ENCODE data around the gene BTBD6. TPM values are rescaled to one million over a fixed set of nuclear protein-coding genes. Genes with fewer than 3 reads are reported as not detected.

BTBD6 gene
- total RNA-seq, 2 donors from 2014 or later = 15.9 to 22.8 TPM

DNA sequence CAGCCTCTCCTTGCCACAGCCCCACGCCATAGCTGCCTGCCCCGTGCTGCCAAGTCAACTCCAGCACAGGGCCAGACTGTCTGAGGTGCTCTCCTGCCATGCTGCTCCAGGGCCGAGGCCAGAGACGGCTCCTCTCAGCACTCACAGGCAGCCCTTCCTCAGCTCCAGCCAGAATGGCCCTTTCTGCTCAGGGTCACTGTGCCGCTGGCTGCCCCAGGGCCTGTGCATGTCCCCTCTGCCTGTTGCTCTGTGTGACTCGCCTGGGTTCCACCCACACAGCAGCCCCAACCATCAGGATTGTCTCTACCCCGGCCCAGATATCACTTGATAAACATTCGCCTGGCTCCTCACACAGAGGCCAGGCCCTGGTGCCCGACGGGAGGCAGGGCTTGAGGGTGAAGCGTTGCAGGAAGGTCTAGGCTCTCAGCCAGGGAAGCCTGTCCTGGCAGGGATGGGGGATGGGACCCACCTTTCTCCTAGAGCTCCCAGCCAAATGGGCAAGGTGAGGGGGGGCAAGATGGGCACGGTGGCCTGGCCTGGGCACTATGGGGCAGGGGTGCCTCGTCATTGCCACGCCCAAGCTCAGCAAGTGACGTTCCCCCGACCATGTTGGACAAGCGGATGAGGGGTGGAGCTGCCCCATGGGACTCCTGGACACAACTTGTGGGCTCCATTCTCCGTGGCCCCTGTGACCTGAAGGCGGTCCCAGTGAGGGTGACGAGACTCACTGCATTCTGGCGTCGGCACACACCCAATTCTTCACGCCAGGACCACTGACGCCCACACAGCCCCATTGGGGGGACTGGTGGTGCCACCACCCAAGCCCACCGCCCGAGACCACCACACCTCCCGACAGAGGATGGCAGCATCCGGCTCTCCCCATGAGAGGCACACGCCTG is 27.4 kb upstream of the BTBD6 start:
- DNase-seq (ENCODE audit: low spot score in 2 of 2) (no peak), ATAC-seq (no peak)
- H3K9me3 Mint-ChIP-seq = no peaks in the 10 kb centered on the region
- H3K36me3 Mint-ChIP-seq = peaks cover 0 to under 1% of the 10 kb centered on the region in 2 donors
- H3K27ac Mint-ChIP-seq = peak overlapping the region in 1 of 2 donors; percentile 56

DNA sequence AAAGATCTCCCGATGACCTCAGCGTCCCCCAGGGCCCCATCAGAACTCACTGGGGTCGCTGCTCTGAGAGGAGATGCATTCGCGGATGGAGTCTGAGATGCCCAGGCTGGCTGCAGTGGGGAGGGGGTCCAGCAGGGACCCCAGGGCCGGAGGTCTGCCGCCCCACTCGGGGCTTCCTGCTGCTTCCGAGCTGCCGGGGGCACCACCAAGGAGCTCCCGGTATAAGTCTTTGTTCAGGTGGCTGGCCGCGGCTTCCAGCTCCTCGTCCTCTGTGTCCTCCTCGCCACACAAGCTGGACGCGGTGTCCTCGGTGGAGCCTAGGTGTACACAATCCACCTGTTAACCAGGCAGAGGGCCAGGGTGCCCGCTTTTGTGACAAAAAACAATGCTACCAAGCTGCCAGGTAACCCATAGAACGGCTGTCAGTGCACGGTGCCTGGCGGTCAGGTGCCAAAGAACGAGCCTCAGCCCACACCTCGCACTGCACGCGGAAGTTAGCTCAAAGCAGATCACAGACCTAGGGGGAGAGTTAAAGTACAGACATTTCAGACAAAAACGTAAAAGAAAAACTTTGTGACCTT is 26.6 kb upstream of the BTBD6 start:
- Mint-ChIP-seq H3K9me3 (no peaks in the 10 kb centered on the region), H3K36me3 (no peaks in the 10 kb centered on the region), H3K27ac (no peak overlapping the region)
- no peak for ATAC-seq
- DNase-seq (ENCODE audit: low spot score in 2 of 2) = no peak

DNA sequence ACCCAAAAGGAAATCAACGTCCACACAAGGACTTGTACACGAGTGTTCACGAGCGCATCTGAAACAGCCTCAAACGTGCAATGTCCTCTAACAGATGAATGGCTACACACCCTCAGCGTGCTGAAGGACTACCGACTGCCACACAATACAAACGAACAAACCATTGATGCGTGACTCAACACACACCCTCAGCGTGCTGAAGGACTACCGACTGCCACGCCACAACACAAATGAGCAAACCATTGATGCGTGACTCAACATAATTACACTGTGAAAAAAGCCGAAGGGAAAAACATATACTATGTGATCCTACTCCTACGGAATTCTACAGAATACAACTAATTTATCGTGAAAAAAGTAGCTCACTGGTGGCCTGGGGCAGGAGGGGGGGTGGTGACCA is 25.1 kb upstream of the BTBD6 start:
- no peak overlapping the region for H3K27ac Mint-ChIP-seq
- no peaks in the 10 kb centered on the region for H3K9me3 Mint-ChIP-seq
- no peak for ATAC-seq
- no peak for DNase-seq (ENCODE audit: low spot score in 2 of 2)
- no peaks in the 10 kb centered on the region for H3K36me3 Mint-ChIP-seq

DNA sequence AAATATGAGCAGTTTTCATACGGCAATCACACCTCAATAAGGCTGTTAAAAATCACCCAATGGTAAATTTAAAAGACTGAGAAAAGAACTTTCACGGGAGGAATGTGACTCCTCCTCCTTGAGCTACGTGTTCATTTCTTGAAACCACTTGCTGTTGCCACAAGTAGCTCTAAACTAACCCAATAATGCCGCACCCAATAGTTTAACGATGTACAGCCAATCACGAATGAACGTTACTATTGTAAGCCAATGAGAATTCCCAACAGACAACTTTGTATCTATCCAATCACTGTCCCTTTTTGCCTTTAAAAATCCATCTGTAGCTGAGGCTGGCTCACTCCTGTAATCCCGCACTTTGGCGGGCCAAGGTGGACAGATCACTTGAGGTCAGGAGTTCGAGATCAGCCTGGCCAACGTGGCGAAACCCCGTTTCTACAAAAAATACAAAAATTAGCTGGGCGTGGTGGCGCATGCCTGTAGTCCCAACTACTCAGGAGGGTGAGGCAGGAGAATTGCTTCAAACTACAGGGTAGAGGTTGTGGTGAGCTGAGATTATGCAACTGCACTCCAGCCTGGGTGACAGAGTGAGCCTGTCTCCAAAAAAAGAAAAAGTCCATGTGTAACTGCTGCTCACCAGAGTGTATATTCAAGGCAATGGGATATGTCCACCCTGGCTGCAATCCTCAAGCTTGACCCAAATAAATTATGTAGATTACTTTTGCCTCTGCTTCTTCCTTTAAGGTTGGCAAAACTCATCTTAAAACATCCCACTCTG is 24.4 kb upstream of the BTBD6 start:
- ATAC-seq (no peak), DNase-seq (ENCODE audit: low spot score in 2 of 2) (no peak)
- no peaks in the 10 kb centered on the region for H3K9me3 Mint-ChIP-seq
- H3K36me3 Mint-ChIP-seq = no peaks in the 10 kb centered on the region
- no peak overlapping the region for H3K27ac Mint-ChIP-seq

DNA sequence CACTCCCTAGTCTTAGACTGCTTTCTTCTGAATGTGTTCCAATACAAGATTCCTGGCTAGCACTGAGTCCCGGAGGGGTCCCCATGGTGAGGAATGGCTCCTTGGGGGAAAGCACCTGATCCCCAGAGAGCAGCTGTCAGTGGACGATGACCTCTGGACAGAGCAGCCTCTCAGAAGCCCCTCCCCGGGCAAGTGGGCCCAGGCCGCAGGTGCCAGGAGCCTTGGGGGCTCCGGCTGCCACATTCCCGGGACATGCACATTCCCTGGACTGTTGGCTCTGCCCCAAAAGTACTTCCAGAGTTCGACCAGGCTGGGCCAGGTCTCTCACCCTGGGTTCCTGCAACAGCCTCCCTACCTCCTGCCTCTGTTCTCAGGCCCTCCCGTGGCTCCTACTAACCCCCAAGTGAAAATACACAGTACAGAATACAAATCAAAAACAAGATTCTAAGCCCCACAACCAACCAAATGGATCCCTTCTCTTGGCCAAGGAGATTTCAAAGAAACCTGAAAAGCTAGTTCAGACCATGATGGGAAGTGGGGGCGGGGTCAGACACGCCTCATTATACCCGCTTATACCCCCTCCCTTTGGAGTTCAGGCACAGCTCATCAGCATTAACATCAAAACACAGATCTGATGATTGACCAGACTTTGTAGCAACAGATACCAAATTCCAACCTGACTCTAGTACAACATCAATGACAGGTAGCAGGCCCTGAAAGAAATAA is 23.3 kb upstream of the BTBD6 start:
- H3K36me3 Mint-ChIP-seq = no peaks in the 10 kb centered on the region
- ATAC-seq (no peak), DNase-seq (ENCODE audit: low spot score in 2 of 2) (no peak)
- no peaks in the 10 kb centered on the region for H3K9me3 Mint-ChIP-seq
- H3K27ac Mint-ChIP-seq = no peak overlapping the region

DNA sequence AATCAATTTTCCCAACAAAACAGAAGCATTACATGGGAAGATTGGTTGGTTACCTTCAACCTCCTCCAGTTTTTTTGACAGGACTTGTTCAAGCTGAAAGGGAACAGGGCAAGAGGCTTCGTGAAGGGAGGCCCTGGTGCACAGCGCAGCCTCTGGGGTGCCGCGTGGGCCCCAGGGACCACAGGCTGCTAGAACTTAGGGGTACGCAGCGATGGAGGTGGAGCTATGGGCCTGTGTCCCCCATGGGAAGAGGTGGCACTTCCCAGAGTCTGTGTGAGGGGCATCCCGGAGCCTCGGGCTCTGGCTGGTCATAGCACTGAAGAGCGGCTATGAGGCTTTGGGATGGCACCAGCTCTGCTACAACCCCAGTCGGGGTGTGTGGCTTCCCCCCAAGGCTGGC is 22.1 kb upstream of the BTBD6 start:
- Mint-ChIP-seq H3K36me3 (no peaks in the 10 kb centered on the region), H3K9me3 (no peaks in the 10 kb centered on the region), H3K27ac (peak overlapping the region in 1 of 2 donors; percentile 48)
- DNase-seq (ENCODE audit: low spot score in 2 of 2) = no peak
- ATAC-seq = no peak

DNA sequence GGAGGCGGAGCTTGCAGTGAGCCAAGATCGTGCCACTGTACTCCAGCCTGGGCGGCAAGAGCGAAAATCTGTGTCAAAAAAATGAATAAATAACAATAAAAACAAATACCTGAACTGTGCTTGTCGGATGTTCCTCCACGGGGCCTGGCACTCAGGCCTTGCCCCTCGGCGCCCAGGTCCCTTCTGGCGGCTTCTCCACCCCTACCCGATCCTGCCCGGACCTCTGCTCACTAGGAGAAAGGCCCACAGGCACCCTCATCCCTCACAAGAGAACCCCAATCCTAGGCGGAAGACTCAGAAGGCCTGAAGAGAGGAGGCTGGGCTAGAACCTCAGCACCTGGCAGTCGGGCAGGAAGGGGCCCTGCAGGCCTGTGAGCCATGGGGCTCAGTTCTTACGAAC is 21.0 kb upstream of the BTBD6 start:
- no peaks in the 10 kb centered on the region for H3K36me3 Mint-ChIP-seq
- peak overlapping the region in 1 of 2 donors; percentile 6 for H3K27ac Mint-ChIP-seq
- H3K9me3 Mint-ChIP-seq = no peaks in the 10 kb centered on the region
- DNase-seq (ENCODE audit: low spot score in 2 of 2) (no peak), ATAC-seq (no peak)

DNA sequence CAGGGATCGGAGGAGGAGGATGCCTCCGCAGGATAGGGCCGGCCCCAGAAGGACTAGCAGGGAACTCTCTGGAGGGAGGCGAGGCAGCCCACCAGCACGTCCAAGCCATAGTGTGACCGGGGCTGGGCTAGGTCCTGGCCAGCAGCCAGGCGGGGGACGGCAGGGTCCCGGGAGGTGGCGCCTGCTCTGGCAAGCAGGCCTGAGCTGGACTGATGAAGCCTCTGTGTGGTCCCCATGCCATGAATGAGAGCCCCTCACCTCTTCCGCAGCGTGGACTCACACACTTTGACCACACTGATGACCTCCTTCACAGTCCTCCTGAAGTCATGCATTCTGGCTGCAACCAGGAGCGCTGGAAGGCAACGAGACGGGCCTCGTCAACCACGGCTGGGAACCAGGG is 19.8 kb upstream of the BTBD6 start:
- Mint-ChIP-seq H3K9me3 (no peaks in the 10 kb centered on the region), H3K27ac (no peak overlapping the region), H3K36me3 (no peaks in the 10 kb centered on the region)
- DNase-seq (ENCODE audit: low spot score in 2 of 2) (no peak), ATAC-seq (no peak)

DNA sequence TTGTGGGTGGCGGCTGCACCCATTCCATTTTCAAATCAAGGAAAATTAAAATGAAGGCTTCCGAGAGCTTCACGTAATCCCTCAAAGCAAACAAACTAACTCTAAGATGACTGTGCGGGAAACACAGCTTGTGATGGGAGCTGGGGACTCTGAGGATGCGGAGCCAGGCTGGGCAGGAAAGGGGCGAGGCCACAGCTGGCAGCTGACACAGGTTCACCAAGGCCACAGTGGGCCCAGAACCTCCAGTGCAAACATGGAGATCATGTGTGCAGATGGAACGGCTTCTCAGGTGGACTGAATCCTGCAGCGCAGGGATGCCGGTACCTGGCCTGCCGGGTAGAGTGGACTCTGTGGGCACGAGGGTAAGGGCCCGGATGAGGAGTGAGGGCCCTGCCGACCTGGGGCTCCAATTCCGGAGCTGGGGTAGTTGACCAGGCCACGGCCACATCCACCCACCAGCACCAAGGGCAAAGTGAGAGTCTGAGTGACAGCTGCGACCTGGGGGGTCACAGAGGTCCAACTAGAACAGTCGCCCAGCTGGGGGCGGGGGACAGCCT is 19.2 kb upstream of the BTBD6 start:
- Mint-ChIP-seq H3K27ac (no peak overlapping the region), H3K9me3 (no peaks in the 10 kb centered on the region), H3K36me3 (no peaks in the 10 kb centered on the region)
- no peak for ATAC-seq
- no peak for DNase-seq (ENCODE audit: low spot score in 2 of 2)

DNA sequence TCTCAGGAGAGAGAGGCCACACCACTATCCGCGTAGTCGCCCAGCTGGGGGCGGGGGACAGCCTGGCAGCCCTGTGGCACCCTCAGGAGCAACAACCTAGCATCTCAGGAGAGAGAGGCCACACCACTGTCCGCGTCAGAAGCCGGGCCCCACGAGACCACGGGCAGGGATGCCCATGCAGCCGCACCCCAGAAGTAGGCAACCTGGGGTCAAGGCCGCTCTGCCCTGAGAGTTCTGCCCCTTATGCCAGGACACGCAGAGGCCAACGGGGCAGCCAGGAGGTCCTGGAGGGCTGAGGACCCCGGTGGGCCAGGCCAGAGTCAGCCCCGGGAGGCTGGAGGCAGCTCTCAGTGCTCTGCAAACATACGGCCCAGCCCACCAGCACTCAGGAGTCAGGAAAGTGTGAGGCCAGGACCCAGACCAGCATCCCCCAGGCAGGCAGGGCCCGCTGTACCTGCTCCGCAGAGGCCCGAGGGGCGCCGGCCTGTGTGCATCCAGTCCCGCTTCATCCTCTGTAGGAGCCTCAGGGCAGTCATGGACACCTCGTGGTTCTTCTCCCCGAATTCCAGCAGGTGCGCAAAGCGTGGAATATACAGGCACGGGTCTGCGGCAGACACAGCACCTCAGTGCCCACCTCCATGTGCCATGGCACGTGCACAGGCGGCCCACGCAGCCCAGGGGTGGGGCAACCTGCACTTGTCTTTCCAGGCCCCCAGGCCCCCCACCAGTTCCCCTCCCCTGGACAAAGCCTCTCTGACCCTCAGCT is 7.3 kb upstream of the BTBD6 start:
- Mint-ChIP-seq H3K27ac (no peak overlapping the region), H3K36me3 (no peaks in the 10 kb centered on the region), H3K9me3 (no peaks in the 10 kb centered on the region)
- no peak for DNase-seq (ENCODE audit: low spot score in 2 of 2)
- no peak for ATAC-seq

DNA sequence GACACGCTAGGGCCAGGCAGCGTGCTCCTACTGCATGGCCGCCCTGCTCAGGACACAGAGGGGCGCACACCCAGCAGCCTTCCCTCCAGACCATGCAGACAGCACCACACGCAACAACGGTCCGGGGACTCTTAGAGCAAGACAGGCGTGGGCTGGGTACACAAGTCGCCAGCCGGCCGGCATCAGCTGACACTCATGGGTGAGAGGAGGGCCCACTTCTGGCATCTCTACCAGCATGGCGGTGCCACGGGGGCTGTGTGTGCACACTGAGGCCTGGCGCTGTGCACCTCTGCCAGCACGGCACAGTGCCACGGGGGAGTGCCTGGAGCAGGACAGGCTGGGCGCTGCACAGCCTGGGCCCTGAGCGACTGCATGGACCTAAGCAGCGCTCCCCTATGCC is 6.7 kb upstream of the BTBD6 start:
- no peak overlapping the region for H3K27ac Mint-ChIP-seq
- no peak for DNase-seq (ENCODE audit: low spot score in 2 of 2)

DNA sequence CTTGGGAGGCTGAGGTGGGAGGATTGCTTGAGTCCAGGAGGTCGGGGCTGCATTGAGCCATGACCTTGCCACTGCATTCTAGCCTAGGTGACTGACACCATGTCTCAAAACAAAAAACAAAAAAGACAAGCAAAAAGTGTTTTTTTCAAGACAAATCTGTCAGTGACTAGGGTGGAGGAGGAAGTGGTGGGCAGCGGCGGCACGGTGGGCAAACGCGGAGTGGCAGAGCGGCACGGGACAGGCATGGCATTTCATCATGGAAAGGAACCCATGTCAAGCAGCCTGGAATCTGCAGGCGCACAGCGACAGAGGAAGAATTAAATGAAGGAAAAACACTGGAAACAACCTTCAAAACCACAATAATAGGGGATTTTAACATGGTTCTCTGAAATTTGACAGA is 4.0 kb upstream of the BTBD6 start:
- DNase-seq (ENCODE audit: low spot score in 2 of 2) = no peak
- H3K9me3 Mint-ChIP-seq = no peaks in the 10 kb centered on the region
- ATAC-seq = no peak
- H3K27ac Mint-ChIP-seq = no peak overlapping the region
- peaks cover 0 to 6% of the 10 kb centered on the region in 2 donors for H3K36me3 Mint-ChIP-seq

More for the DNA sequence above, 6.7 kb upstream of the BTBD6 start:
- no peaks in the 10 kb centered on the region for H3K36me3 Mint-ChIP-seq
- ATAC-seq = no peak
- no peaks in the 10 kb centered on the region for H3K9me3 Mint-ChIP-seq

DNA sequence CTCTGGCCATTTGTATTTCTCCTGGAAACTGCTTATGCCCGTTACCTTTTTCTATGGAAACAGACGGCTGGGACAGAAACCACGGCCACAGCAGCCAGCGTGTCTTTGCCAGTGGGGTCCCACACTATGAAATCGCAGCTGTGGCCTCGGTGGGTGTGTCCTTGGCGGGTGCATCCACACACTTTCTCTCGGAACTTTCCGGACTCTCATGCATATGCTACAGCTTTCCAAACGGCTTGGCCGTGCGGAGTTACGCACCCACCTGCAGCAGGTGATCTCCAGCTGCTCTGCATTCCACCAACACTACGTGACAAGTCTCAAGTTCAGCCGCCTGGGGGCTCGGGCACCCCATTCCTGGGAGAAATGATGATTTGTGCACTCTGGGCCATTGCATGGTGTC is 1.3 kb upstream of the BTBD6 start:
- ATAC-seq (no peak), DNase-seq (ENCODE audit: low spot score in 2 of 2) (no peak)
- peaks cover 0 to 6% of the 10 kb centered on the region in 2 donors for H3K36me3 Mint-ChIP-seq
- no peak overlapping the region for H3K27ac Mint-ChIP-seq
- H3K9me3 Mint-ChIP-seq = no peaks in the 10 kb centered on the region

DNA sequence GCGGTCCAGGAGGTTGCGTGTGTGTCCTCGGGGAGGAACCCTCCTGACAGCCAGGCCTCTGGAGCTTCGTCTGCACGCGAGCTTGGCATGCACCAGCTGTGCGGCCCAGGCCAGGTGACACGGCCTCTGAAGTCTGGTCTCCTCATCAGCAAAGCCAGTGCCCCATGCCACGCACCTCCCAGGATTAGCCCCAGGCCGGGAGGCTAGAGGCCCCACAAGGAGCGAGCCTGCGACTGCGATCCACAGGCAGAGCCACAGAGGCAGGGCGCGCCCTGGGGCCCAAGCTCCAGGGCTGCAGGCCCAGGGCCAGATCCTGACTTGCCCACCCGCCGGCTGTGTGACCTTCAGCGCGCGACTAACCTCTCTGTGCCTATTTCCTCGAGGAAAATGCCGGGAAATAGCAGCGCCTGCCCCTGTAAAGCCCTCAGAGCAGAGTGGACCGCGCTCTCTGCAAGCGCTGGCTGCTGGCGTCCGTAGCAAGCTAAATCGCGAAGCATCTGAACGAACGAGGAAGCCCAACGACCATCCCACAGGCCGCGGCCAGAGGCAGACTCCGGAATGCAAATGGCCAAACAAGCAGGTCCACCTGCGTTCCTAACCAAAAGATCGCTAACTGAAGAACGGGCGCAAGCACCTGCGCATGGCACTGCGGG is 492 bp upstream of the BTBD6 start:
- Mint-ChIP-seq H3K9me3 (no peaks in the 10 kb centered on the region), H3K27ac (no peak overlapping the region), H3K36me3 (peaks cover 0 to 6% of the 10 kb centered on the region in 2 donors)
- DNase-seq (ENCODE audit: low spot score in 2 of 2) (no peak), ATAC-seq (no peak)

DNA sequence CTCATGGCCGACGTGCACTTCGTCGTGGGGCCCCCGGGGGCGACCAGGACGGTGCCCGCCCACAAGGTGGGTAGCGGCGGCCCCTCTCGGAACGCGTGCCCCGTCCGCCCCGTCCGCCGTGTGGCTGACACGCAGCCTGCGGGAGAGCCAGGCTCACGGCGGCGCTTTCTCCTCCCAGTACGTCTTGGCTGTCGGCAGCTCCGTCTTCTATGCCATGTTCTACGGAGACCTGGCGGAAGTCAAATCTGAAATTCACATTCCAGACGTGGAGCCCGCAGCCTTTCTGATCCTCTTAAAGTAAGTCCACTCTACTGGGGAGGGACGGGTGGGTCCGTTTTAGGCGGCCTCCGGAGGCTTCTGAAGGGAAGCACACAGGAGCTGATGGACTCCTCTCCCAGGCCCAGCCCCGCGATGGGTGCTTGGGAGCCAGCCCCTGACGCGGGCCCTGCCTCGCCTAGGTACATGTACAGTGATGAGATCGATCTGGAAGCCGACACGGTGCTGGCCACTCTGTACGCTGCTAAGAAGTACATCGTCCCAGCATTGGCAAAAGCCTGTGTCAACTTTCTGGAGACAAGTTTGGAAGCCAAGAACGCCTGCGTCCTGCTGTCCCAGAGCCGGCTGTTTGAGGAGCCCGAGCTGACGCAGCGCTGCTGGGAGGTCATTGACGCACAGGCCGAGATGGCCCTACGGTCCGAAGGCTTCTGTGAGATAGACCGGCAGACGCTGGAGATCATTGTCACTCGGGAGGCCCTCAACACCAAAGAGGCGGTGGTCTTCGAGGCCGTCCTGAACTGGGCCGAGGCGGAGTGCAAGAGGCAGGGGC is 1.1 kb downstream of the BTBD6 start:
- H3K36me3 Mint-ChIP-seq = peaks cover 0 to 6% of the 10 kb centered on the region in 2 donors
- peak overlapping the region in 1 of 2 donors; percentile 41 for H3K27ac Mint-ChIP-seq
- ATAC-seq (no peak), DNase-seq (ENCODE audit: low spot score in 2 of 2) (no peak)
- no peaks in the 10 kb centered on the region for H3K9me3 Mint-ChIP-seq
